DMS53 treated with DMSO at 0.1 percent for 48 hours (cell line): Measurements from ENCODE around the gene MAP4K2.
A peak's percentile ranks its signal among the peaks of the same experiment; 100 is the strongest.

ENCODE experiments used
- DNase-seq: peaks from one replicate; lab custom pipeline; 2025; ENCODE audit not compliant: unreplicated experiment; lab: John Stamatoyannopoulos, UW

Gene MAP4K2

DNA sequence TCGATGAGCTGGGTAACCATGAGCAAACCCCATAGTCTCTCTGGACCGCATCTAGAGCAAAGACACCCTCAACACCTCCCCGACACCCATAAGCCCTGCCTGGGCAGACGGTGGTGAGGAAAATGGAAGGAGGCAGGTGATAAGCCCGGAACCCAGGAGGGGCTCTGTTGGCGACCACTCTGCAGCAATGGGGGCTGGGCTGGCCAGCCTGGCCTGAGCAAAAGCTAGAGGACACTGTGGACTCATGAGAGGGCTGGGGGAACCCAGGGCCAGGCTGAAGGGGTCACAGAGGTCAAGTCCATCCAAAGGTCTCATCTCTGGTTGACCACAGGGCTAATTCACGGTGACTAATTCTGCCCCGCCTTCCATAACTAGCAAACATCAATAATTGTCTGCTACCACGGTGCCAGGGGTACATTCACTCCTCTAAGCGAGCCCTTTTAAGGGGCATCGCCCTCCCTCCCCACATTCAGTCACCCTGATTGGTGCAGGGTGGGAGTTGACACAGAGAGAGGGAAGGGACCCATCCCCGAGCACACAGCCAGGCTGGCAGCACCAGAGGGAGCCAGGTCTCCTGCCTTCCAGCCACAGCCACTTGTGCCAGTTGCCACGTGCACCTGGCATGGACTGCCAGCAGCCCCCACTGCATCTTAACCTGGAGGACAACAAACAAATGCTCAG is 47.2 kb downstream of the MAP4K2 start:
- DNase-seq = no peak

DNA sequence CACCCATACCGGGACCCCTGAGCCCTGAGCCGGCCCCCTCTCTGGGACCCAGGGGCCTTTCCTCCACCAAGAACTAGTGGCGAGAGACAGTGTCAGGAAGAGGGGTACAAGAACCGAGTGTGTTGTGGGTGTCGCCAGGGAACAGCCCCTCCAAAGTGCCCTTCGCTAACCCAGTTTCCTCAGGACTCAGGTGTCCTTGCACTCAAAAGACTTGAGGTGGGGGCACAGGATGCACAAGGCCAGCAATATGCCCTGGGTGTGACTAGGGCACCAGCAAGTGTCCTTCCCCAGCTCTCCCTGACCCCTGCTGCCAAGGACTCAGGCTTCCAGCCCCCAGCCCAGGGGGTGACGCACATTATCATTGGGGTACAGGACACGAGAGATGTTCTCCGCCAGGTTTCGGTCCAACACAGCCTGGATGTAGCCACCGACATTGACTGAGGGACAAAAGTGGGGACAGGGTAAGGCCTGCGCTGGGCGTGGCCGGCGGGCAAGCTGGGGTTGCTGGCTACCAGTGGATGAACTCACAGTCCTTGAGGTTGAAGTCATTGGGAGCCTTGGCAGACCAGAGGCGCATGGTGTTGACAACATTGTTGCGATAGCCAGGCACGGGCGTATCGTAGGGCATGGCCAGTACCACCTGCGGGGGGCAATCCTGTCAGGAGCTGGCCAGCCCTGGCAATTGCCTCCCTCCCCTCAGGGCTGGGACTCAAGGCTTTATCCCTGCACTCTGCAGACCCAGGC is 47.9 kb downstream of the MAP4K2 start:
- DNase-seq = no peak

DNA sequence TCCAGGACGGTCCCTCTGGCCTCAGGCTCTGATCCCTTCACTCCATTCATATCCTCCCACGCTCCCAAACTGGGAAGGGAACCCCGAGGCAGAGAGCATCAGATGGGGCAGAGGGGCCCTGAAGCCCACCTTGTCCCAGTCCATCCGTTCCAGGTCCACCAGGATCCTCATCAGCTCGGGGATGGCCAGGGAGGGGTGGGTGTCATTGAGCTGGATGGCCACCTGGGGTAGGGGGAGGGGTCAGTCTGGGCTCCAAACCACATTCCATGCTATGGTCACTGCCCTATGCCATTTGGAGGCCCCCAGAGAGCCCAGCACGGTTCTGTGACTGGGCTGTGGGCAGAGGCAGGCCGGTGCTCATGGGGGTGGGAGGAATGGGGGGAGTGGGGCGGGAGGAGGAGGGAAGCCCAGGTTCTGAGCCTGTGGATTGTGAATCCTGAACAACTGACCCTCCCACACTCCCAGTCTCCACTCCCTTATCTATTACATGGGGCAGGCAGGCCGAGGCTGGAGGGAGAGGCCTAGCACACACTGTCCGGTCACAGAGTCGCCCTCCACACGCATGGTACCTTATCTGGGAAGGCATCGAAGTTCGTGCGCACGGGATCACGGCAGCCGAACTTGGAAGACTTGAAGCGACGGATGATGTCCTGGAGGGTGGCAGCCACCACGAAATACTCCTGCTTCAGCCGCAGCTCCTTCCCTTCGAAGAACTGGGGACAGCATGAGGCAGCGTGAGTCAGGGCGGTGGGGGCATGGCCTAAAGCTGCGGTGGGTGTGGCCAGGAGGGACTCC is 48.7 kb downstream of the MAP4K2 start:
- no peak for DNase-seq

DNA sequence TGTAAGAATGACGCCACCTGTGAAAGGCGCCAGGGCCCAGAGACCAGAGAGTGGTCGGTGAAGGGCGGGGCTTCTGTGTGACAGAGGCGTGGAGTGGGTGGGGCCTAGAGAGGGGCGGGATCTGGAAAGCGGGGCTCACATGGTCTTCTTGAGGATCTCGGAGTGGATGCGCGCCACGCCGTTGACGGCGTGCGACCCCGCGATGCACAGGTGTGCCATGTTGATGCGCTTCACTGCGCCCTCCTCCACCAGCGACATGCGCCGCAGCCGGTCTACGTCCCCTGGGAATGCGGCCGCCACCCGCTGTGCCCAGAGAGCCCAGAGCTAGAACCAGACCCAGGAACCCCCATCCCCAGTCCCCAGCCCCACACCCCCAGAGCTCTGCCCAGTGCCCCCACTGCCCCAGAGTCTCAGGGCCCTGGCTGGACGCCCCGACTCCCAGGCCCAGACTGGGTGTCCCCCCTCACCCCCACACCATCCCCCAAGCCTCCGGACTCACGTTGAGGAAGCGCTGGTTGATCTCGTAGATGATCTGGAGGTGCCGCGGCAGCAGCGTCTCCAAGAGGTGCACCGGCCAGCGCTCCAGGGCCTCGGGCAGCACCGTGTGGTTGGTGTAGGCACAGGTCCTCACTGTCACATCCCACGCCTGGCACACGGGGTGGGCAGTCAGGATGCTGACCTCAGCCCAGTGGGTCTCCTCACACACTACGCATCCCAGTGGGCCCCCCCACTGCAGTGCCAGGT is 49.5 kb downstream of the MAP4K2 start:
- no peak for DNase-seq

DNA sequence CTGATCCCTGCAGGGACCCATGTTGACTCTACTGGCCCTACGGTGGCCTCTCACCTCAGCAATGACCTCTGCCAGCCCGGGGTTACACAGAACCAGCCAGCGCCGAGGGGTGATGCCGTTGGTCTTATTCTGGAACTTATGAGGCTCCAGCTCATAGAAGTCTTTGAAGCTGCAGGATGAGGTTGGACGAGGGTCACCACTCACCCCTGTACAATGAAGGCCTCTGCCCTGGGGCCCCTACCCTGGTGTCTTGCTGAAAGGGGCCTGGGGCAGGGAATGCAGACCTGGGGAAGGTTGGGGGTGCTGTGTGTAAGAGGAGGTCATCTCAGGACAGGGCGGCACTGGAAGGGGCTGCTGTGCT is 50.0 kb downstream of the MAP4K2 start:
- DNase-seq = no peak

DNA sequence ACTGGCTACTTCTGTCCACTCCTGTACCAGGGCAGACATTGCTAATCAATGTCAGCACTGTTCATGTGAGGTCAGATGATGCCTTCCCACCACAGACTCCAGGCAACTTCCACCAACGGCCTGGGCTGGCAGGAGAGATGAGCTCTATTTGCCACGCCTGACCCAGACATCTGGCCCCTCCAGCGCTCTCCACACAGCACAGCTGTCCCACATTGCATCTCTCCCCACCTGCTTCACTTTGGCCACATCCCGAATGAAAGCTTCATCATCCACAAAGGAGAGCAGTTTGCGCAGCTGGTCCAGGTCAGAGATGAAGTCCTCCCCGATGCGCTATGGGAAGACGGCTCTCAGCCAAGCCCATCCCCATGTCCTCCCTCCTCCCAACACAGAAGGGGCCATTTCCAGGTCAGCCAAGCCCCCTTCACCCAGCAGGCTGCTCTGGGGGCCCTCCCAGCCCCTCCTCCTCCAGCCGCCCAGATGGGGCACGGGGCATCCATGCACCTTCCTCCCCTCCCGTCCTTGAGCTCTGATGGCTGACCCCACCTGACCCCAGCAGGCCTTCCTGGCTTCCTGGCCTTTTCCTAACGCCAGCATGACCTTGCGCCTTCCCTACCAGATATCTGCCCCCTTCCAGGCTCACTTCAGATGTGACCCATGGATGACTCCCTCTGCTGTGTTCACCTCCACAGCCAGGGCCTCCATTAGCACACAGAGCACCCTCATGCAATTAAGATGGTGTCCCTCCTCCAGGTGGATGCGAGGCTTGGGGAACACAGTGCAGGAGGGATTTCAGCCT is 50.6 kb downstream of the MAP4K2 start:
- no peak for DNase-seq

DNA sequence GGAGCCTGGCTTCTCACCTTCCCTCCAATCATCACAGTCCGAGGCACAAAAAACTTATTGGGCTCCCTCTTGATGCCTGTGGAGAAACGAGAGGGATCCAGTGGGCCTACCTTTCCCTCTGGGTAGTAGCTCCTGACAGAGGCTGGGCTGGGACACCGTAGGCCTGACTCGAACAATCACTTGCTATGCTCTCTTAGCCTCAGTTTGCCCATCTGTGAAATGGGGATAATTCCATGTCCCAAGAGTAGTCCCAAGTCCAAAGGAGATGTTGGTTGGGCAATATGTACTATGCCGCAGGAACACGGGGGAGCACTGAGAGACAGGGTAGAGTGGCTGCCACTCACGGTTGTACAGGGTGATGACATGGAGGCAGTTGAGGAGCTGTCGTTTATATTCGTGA is 51.4 kb downstream of the MAP4K2 start:
- DNase-seq = no peak

DNA sequence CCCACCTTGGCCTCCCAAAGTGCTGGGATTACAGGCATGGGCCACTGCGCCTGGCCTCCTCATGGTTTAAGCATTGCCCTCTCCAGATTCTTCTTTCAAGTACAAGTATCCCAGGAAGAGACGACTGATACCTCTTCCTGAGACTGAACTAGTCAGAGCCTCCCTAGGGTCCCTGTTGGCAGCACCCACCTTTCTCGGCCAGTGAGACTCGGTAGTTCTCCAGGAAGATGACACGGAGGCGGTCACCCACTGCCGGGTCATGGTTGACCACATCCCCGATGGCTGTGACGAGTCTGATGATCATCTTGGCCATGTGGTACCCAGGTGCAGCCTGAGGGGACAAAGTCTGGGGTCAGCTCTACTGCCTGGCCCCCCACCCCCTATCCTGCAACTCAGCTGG is 51.9 kb downstream of the MAP4K2 start:
- DNase-seq = no peak

DNA sequence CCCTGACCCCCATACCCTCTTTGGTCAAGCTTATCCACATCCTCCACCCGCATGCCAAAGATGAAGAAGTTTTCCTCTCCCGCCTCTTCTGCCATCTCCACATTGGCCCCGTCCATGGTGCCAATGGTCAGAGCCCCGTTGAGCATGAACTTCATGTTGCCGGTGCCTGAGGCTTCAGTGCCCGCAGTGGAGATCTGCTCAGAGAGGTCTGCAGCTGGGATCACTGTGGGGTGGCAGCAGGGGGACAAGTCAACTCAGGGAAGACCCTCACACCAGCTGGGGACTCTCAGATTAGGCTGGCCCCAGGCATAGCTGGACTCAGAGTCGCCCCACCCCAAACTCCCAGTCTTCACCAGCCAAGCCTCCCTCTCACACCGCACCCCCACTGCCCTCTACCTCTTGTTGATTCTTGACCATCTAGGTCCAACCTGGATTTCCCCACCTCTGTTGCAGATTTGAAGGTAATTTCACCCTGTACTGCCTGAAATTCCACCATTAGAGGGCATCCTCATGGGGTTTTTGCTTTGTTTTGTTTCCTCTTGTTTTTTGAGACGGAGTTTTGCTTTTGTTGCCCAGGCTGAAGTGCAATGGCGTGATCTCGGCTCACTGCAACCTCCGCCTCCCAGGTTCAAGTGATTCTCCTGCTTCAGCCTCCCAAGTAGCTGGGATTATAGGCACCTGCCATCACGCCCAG is 52.5 kb downstream of the MAP4K2 start:
- DNase-seq = no peak

DNA sequence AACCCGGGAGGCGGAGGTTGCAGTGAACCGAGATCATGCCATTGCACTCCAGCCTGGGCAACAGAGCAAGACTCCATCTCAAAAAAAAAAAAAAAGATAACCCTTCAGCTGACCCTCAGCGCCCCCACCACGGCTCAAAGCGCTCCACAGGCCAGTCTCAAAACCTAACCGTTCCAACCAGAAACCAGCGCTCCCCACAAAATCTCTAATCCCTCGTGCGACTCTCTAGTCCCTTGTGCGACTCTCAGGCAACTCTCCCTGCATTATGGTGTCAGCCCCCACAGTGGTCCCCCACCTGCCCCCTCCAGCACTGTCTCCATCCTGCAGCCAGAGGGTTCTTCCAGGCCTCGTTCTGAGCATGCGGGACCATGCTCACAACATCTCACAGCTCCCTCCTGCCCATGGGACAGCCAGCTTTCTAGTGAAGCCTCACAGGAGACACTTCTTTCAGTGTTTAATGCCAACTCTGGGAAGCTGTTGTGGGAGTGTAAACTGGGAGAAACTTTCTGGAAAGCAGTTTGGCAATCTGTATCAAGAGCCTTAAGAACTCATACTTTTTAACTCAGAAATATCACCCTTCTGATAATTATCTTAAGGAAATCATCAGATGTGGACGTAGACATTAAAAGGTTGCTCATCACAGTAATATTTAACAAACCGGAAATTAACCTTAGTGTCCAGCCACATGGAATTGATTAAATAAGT is 54.9 kb downstream of the MAP4K2 start:
- DNase-seq = no peak

DNA sequence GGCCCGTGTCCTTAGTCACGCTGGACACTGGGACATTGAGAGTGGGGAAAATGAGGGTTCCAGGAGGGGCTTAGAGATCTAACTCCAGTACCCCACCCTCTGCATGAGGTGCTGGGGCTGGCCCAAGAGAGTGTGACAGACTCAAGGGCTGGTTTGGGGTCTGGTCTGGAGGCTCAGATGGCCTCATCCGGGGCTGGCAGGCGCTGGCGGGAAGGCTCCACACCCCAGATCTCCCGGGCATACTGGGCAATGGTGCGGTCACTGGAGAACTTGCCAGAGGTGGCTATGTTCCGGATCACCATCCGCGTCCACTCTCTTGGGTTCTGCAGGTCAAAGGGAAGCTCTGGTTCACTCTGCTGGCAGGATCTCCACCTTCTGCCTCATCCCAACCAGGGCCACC is 56.5 kb downstream of the MAP4K2 start:
- DNase-seq = no peak

DNA sequence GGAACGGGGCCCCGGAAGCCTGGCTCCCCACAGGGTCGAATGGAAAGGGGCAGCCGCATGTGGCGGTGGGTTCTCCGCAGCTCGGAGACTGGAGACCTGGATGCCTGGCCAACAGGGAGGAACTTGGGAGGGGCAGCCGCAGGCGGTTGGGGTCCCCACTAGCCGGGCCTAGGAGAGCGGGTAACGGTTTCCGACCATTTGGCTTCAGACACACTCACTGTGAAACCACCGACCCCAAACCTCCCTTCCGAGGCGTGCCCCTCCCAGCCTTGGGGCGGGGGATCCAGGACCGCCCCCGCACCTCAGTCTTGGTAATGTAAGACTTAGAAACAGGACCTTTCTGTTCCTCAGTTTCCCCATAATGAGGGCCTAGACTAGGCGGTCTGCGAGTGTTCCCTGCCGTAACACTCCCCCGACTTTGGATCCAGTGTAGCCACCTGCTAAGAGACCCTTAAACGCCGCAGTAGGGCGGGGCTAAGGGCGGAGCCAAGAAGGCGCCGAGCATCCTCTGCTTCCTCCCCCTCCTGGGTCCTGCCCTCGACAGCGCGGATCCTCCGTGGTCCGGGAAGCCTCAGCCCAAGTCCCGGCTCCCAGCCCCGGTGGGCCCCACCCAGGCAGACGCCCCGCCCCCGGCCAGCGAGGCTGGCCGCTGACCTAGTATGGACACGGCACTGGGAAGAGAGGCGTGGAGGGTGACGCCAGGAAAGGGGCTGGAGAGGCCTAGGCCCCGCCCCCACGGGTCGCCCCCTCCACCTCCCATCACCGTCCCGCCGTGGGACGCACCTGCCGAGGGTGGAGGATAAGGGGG is 57.3 kb downstream of the MAP4K2 start:
- no peak for DNase-seq

DNA sequence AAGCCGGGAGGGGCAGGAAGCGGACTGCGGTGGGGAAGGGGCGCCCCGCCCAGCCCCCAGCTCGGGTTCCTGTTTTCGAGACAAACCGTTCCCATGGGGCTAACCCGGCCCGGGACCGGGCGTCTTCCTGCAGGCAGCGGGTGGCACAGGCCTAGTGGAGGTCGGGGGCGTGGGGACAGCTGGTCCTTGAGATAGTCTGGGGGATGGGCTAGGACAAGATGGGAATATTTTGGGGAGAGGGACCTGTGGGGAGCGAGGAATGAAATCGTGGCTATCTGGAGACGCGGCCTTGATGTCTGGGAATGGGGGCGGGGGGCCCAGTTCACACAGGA is 57.9 kb downstream of the MAP4K2 start:
- no peak for DNase-seq

DNA sequence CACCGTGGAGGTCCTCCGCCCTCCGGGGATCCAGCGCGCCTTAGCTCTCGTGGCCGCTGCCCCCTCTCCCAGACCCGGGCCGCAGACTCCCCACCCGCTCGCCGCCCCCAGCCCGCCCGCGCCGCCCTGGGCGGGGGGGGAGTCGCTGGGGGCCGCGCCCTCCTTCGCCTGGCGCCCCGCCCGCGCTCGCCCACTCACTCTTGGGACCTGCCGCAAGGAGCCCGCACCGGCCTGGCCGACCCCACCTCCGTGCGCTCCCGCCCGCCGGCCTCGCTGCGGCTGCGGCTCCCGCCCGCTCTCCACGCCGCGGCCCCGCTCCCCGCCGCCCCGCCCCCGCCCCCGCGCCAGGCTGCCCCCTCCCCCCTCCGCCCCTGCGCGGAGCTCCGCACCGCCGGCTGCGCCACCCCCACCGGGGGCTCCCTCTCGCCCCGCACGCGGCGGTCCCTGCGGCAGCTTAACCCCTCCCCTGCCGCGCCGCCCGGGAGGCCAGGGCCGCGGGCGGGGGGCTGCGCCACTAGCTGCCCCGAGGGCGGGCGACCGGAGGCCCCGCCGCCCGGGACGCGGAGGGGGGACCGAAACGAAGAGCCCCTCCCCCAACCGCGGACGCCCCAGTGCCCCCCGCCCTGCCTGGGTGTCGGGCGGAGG is 58.3 kb downstream of the MAP4K2 start:
- DNase-seq = no peak

DNA sequence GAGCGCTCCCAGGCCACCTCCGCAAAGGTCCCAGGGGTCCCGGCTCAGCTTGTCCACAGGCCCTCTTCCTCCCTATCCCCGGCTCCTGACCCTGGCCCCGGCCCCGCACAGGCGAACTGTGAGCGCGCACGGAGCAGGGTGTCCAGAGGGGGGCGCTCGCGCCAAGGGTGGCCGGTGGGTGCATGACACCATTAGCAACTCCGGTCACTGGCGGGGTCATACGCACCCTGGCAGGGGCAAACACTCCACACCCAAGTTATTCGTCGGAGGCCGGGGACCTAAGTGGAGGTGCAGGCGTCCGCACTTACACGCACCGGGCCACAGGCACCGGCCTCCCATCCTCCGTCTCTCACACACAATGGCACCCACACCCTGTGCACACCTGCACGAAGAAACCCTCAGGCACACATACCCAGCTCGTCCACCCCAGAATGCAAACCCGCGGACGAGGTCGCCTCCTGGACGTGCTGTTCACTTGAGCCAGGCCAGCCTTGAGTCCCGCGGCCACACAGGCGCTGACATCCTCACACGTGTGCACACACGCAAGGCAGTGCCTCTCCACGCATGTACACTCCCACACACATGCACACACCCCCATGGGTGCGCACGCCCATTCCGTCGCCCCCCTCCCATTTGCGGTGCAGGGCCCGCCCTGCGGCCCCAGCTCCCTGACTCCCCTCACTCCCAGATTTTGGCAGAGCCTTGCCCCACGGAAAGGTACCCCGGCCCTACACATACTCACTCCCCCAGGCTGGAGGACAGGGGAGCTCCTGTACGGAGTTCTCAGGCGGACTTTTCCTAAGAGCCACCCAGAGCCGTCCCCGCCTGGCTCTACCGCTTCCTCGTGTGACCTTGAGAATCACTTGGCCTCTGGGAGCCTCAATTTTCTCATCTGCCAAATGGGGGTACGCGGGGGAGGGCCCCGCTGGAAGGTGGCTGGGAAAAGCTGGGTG is 59.1 kb downstream of the MAP4K2 start, which contains the start of gene RASGRP2:
Gene RASGRP2, minus strand, starts transcription at position 552 of the 953 bp plus-strand sequence. CDS start 1,276 bp downstream, outside the sequence.
- DNase-seq = peak; percentile 35

DNA sequence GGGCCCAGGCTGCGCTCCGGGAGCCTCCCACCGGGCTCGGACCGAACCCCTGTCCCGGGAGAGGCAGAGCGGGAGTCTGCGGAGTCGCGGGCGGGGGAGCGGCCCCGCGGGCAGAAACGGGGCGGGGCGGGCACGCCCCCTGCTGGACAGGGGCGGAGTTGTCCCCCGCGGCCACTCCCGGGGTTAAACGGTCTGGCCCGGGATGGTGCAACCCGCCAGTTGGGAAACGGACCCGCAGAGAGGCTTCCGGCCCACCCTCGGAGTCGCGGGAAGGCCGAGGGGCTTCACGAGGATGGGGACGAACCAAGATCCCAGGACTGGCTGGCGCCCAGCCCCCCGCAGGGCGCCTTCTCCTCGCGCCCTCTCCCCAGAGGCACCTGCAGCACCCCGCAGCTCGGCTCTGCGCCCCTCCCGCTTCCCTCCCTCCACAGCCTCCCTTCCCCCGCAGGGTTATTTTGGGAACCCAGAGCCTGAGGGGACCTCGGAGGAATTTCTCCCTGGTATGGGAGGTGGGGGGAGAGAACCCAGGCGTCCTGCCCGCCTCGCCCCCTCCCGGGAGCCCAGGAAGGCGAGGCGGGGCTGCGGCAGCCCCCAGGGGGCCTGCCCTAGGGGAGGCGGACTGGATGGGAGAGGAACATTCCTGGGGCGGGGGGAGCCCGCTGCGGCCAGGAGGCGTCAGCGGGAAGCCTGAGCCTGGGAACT is 60.0 kb downstream of the MAP4K2 start:
- DNase-seq = peak; percentile 24
